ENCODE data around the gene ASS1.

Gene ASS1

GRCh38 chr9:130530938-130531337 is 86.2 kb downstream of the ASS1 start:
- TF ChIP-seq EZH2phosphoT487 (conservative IDR thresholded peaks at IDR 0.05; ENCODE audit: low read length), result no peak
- TF ChIP-seq CTCF (IDR thresholded peaks at IDR 0.05; ENCODE audit: insufficient read depth, low read length, poor library complexity, severe bottlenecking), result no peak
- no peaks in the 10 kb centered on the region for H3K9me2 ChIP-seq (replicated peaks; ENCODE audit: insufficient read depth, low read length)
- no peaks in the 10 kb centered on the region for H3K9me3 ChIP-seq (ENCODE audit: insufficient read depth, low read length)
- H4K20me1 ChIP-seq (ENCODE audit: low read depth, low read length), result no peaks in the 10 kb centered on the region
- no peaks in the 10 kb centered on the region for H3K36me3 ChIP-seq (ENCODE audit: low read length)
- no peak overlapping the region for H3K9ac ChIP-seq (ENCODE audit: low read length)
- H2AFZ ChIP-seq (ENCODE audit: low read depth, low read length, severe bottlenecking), result no peak overlapping the region
- no peaks in the 10 kb centered on the region for H3F3A ChIP-seq (ENCODE audit: insufficient read depth)
- H3K4me3 ChIP-seq (ENCODE audit: insufficient read depth, low read length, poor library complexity, severe bottlenecking), result no peak overlapping the region
- no peak overlapping the region for H3K27ac ChIP-seq (ENCODE audit: low read depth, low read length)
- no peaks in the 10 kb centered on the region for H3K27me3 ChIP-seq (ENCODE audit: low read length)
- H3K79me2 ChIP-seq (ENCODE audit: insufficient read depth, low read length), result no peaks in the 10 kb centered on the region
- H3K4me2 ChIP-seq (ENCODE audit: low read depth, low read length, poor library complexity, severe bottlenecking), result no peak overlapping the region

- H3K4me2 ChIP-seq (ENCODE audit: low read depth, low read length, poor library complexity, severe bottlenecking), result no peak overlapping the region
- no peak for TF ChIP-seq EZH2phosphoT487 (conservative IDR thresholded peaks at IDR 0.05; ENCODE audit: low read length)
- TF ChIP-seq CTCF (IDR thresholded peaks at IDR 0.05; ENCODE audit: insufficient read depth, low read length, poor library complexity, severe bottlenecking), result no peak
- H3K4me3 ChIP-seq (ENCODE audit: insufficient read depth, low read length, poor library complexity, severe bottlenecking), result no peak overlapping the region
- H3K9me3 ChIP-seq (ENCODE audit: insufficient read depth, low read length), result no peaks in the 10 kb centered on the region
- H3K27me3 ChIP-seq (ENCODE audit: low read length), result no peaks in the 10 kb centered on the region
- H4K20me1 ChIP-seq (ENCODE audit: low read depth, low read length), result no peaks in the 10 kb centered on the region
- H2AFZ ChIP-seq (ENCODE audit: low read depth, low read length, severe bottlenecking), result no peak overlapping the region
- no peak overlapping the region for H3K9ac ChIP-seq (ENCODE audit: low read length)
- H3K79me2 ChIP-seq (ENCODE audit: insufficient read depth, low read length), result no peaks in the 10 kb centered on the region
- H3K27ac ChIP-seq (ENCODE audit: low read depth, low read length), result no peak overlapping the region
- no peaks in the 10 kb centered on the region for H3F3A ChIP-seq (ENCODE audit: insufficient read depth)
- H3K9me2 ChIP-seq (replicated peaks; ENCODE audit: insufficient read depth, low read length), result no peaks in the 10 kb centered on the region
- no peaks in the 10 kb centered on the region for H3K36me3 ChIP-seq (ENCODE audit: low read length)
These were observed 86.9 kb downstream of the ASS1 start for GRCh38 chr9:130531670-130532069.

DNA sequence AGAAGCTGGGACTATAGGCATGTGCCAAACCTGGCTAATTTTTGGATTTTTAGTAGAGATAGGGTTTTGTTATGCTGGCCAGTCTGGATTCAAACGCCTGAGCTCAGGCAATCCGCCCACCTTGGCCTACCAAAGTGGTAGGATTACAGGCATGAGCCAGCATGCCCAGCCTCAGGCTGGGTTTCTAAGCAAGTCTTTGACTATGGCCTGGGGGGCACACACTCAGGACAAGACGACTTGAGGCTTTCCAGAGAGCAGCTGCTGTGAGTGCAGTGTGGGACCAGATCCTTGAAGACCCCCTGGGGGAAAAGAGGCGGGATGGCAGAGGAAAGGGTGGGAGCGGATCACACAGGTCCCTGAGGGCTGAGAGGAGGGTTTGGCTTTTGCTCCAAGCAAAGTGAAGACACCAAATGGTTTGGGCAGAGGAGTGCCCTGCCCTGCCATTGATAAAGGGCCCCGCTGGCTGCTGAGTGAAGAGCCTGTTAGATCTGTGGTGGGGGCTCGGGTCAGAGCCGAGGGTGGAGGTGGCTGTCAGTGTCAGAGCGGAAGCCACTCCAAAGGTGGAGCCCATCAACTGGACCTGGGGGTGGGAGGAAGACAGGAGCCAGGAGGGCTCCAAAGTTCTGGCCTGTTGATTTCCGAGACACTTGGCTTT is 87.8 kb downstream of the ASS1 start:
- H3K36me3 ChIP-seq (ENCODE audit: low read length), result no peaks in the 10 kb centered on the region
- H3K4me2 ChIP-seq (ENCODE audit: low read depth, low read length, poor library complexity, severe bottlenecking), result no peak overlapping the region
- H3K9me3 ChIP-seq (ENCODE audit: insufficient read depth, low read length), result no peaks in the 10 kb centered on the region
- no peaks in the 10 kb centered on the region for H3K27me3 ChIP-seq (ENCODE audit: low read length)
- no peaks in the 10 kb centered on the region for H3F3A ChIP-seq (ENCODE audit: insufficient read depth)
- H3K9me2 ChIP-seq (replicated peaks; ENCODE audit: insufficient read depth, low read length), result no peaks in the 10 kb centered on the region
- no peak overlapping the region for H3K9ac ChIP-seq (ENCODE audit: low read length)
- no peaks in the 10 kb centered on the region for H3K79me2 ChIP-seq (ENCODE audit: insufficient read depth, low read length)
- no peak overlapping the region for H3K4me3 ChIP-seq (ENCODE audit: insufficient read depth, low read length, poor library complexity, severe bottlenecking)
- TF ChIP-seq EZH2phosphoT487 (conservative IDR thresholded peaks at IDR 0.05; ENCODE audit: low read length), result no peak
- TF ChIP-seq CTCF (IDR thresholded peaks at IDR 0.05; ENCODE audit: insufficient read depth, low read length, poor library complexity, severe bottlenecking), result no peak
- H2AFZ ChIP-seq (ENCODE audit: low read depth, low read length, severe bottlenecking), result no peak overlapping the region
- no peak overlapping the region for H3K27ac ChIP-seq (ENCODE audit: low read depth, low read length)
- no peaks in the 10 kb centered on the region for H4K20me1 ChIP-seq (ENCODE audit: low read depth, low read length)

All from SU-DHL-6 (cell line).